Ishikawa (cell line): ENCODE data around the gene RAD51B.

Experiments used
- CEBPB ChIP-seq: IDR thresholded peaks from 2 replicates; pipeline ENCODE4 v1.6.1; 2012
- CREB1 ChIP-seq: IDR thresholded peaks from 2 replicates; pipeline ENCODE4 v1.6.1; 2012; ENCODE audit warnings: low read depth
- EGR1 ChIP-seq: IDR thresholded peaks from 2 replicates; pipeline ENCODE4 v1.6.1; 2012
- EP300 ChIP-seq: IDR thresholded peaks from 2 replicates; pipeline ENCODE4 v1.6.1; 2012; ENCODE audit warnings: borderline replicate concordance
- FOXM1 ChIP-seq: IDR thresholded peaks from 2 replicates; pipeline ENCODE4 v1.6.1; 2012; ENCODE audit warnings: low read depth, borderline replicate concordance
- MAX ChIP-seq: IDR thresholded peaks from 2 replicates; pipeline ENCODE4 v1.6.1; 2012
- NFIC ChIP-seq: IDR thresholded peaks from 2 replicates; pipeline ENCODE4 v1.6.1; 2012
- RAD21 ChIP-seq: IDR thresholded peaks from 2 replicates; pipeline ENCODE4 v1.6.1; 2012; ENCODE audit warnings: low read depth
- REST ChIP-seq: IDR thresholded peaks from 2 replicates; pipeline ENCODE4 v1.6.1; 2012; ENCODE audit warnings: low read depth, mild to moderate bottlenecking
- TAF1 ChIP-seq: IDR thresholded peaks from 2 replicates; pipeline ENCODE4 v1.6.1; 2012; ENCODE audit warnings: low read depth, mild to moderate bottlenecking
- TCF12 ChIP-seq: IDR thresholded peaks from 2 replicates; pipeline ENCODE4 v1.6.1; 2012; ENCODE audit warnings: low read depth
- TEAD4 ChIP-seq: IDR thresholded peaks from 2 replicates; pipeline ENCODE4 v1.6.1; 2012
- USF1 ChIP-seq: IDR thresholded peaks from 2 replicates; pipeline ENCODE4 v1.6.1; 2012
- YY1 ChIP-seq: IDR thresholded peaks from 2 replicates; pipeline ENCODE4 v1.6.1; 2012; ENCODE audit warnings: low read depth
- ZBTB7A ChIP-seq: IDR thresholded peaks from 2 replicates; pipeline ENCODE4 v1.6.1; 2012; ENCODE audit warnings: low read depth

The RAD51B gene

GRCh38 chr14:68752271-68753006, 932.9 kb downstream of the RAD51B start:
- TF ChIP-seq TCF12 (no peak), EP300 (no peak), CEBPB (no peak), YY1 (no peak), NFIC (no peak), TEAD4 (no peak), RAD21 (no peak)

- TF ChIP-seq RAD21 (no peak), YY1 (no peak), EP300 (no peak), EGR1 (no peak), NFIC (no peak), ZBTB7A (no peak), USF1 (no peak), CEBPB (no peak), FOXM1 (no peak), TEAD4 (no peak), CREB1 (no peak), MAX (no peak), REST (no peak)
These were observed 934.1 kb downstream of the RAD51B start for GRCh38 chr14:68753690-68754089.

- TF ChIP-seq EGR1 = no peak
- no peak for TF ChIP-seq TAF1
- TF ChIP-seq ZBTB7A = no peak
- TF ChIP-seq FOXM1 = no peak
- no peak for TF ChIP-seq CREB1
- no peak for TF ChIP-seq TEAD4
- TF ChIP-seq REST = no peak
- no peak for TF ChIP-seq USF1
- no peak for TF ChIP-seq RAD21
- no peak for TF ChIP-seq EP300
- no peak for TF ChIP-seq MAX
- TF ChIP-seq TCF12 = no peak
- TF ChIP-seq YY1 = no peak
- TF ChIP-seq CEBPB = no peak
- no peak for TF ChIP-seq NFIC
These were observed 935.4 kb downstream of the RAD51B start for GRCh38 chr14:68755016-68755353.

- TF ChIP-seq CREB1 (no peak), CEBPB (no peak), ZBTB7A (no peak), TEAD4 (no peak), YY1 (no peak), TAF1 (no peak), FOXM1 (no peak), EGR1 (no peak), REST (no peak), NFIC (no peak), RAD21 (no peak)
These were observed 936.5 kb downstream of the RAD51B start for GRCh38 chr14:68756000-68756481.

- TF ChIP-seq FOXM1 (no peak), YY1 (no peak), EGR1 (no peak)
These were observed 937.2 kb downstream of the RAD51B start for GRCh38 chr14:68756734-68757133.
